Loucy (cell line): ENCODE results near the gene TXLNG.

ENCODE experiments used
- H2AFZ ChIP-seq: fragments of 200-600 bp; sonication (generic); 2 replicates; pipeline ENCODE4 v1.6.0; 2016; ENCODE audit warnings: antibody characterized with exemption, mild to moderate bottlenecking, low read length, moderate library complexity
- H3F3A ChIP-seq: fragments of 200-600 bp; 2 replicates; pipeline ENCODE4 v1.6.0; 2016; ENCODE audit warnings: antibody characterized with exemption, low read depth, mild to moderate bottlenecking
- H3K27me3 ChIP-seq: fragments of 200-600 bp; sonication (generic); 2 replicates; pipeline ENCODE4 v1.6.1; 2014; ENCODE audit warnings: low read length, mild to moderate bottlenecking; ENCODE audit not compliant: insufficient read depth, poor library complexity, severe bottlenecking
- H3K36me3 ChIP-seq: fragments of 200-600 bp; sonication (generic); 2 replicates; pipeline ENCODE4 v1.6.1; 2016; ENCODE audit warnings: low read length; ENCODE audit not compliant: insufficient read depth
- H3K4me1 ChIP-seq: fragments of 200-600 bp; sonication (generic); 2 replicates; pipeline ENCODE4 v1.5.1; 2014; ENCODE audit warnings: low read length, mild to moderate bottlenecking; ENCODE audit not compliant: insufficient read depth, poor library complexity, severe bottlenecking
- H3K4me2 ChIP-seq: fragments of 200-600 bp; sonication (generic); 2 replicates; pipeline ENCODE4 v1.6.0; 2014; ENCODE audit warnings: antibody characterized with exemption, low read length, low read depth, mild to moderate bottlenecking; ENCODE audit not compliant: poor library complexity, severe bottlenecking
- H3K4me3 ChIP-seq: fragments of 200-600 bp; sonication (generic); 2 replicates; pipeline ENCODE4 v1.5.1; 2014; ENCODE audit warnings: low read length, mild to moderate bottlenecking, mixed read lengths; ENCODE audit not compliant: poor library complexity, severe bottlenecking
- H3K79me2 ChIP-seq: fragments of 200-600 bp; sonication (generic); 2 replicates; pipeline ENCODE4 v1.6.1; 2014; ENCODE audit warnings: low read length; ENCODE audit not compliant: insufficient read depth
- H3K9ac ChIP-seq: fragments of 200-600 bp; sonication (generic); 2 replicates; pipeline ENCODE4 v1.6.0; 2014; ENCODE audit warnings: mild to moderate bottlenecking, low read depth, low read length, moderate library complexity; ENCODE audit not compliant: poor library complexity, severe bottlenecking
- H3K9me2 ChIP-seq: fragments of 200-600 bp; sonication (generic); replicated peaks from 2 replicates; pipeline ENCODE4 v1.6.1; 2016; ENCODE audit warnings: low read depth, low read length, mixed read lengths
- H3K9me3 ChIP-seq: fragments of 200-600 bp; sonication (generic); 2 replicates; pipeline ENCODE4 v1.6.1; 2014; ENCODE audit warnings: mild to moderate bottlenecking, antibody characterized with exemption, low read length, low read depth; ENCODE audit not compliant: insufficient read depth
- H4K20me1 ChIP-seq: fragments of 200-600 bp; sonication (generic); 2 replicates; pipeline ENCODE4 v1.6.0; 2014; ENCODE audit warnings: antibody characterized with exemption, low read length, mild to moderate bottlenecking; ENCODE audit not compliant: insufficient read depth, poor library complexity, severe bottlenecking
- EZH2phosphoT487 ChIP-seq: fragments of 200-600 bp; IDR thresholded peaks from 2 replicates; pipeline ENCODE4 v1.6.1; 2018; ENCODE audit warnings: antibody characterized with exemption, mild to moderate bottlenecking, moderate library complexity, borderline replicate concordance
- TF ChIP-seq, protein P1 (sequence below): fragments of 200-600 bp; sonication (generic); conservative IDR thresholded peaks from 2 replicates; pipeline ENCODE4 v1.5.1; 2014; ENCODE audit warnings: mild to moderate bottlenecking, antibody characterized with exemption, low read length

The TXLNG gene

GRCh38 chrX:16748425-16748824 is 37.8 kb upstream of the TXLNG start:
- Histone ChIP-seq H2AFZ (no peak overlapping the region), H3K79me2 (no peaks in the 10 kb centered on the region), H3K4me3 (no peak overlapping the region), H3K4me2 (no peak overlapping the region), H3F3A (no peaks in the 10 kb centered on the region), H4K20me1 (no peaks in the 10 kb centered on the region), H3K27me3 (no peaks in the 10 kb centered on the region), H3K36me3 (peaks cover 11% of the 10 kb centered on the region; the same call in 1 of the 2 replicates), H3K9me3 (no peaks in the 10 kb centered on the region), H3K9ac (no peak overlapping the region), H3K9me2 (no peaks in the 10 kb centered on the region), H3K4me1 (no peaks in the 10 kb centered on the region)
- TF ChIP-seq EZH2phosphoT487: no peak
- TF ChIP-seq, protein P1, sequence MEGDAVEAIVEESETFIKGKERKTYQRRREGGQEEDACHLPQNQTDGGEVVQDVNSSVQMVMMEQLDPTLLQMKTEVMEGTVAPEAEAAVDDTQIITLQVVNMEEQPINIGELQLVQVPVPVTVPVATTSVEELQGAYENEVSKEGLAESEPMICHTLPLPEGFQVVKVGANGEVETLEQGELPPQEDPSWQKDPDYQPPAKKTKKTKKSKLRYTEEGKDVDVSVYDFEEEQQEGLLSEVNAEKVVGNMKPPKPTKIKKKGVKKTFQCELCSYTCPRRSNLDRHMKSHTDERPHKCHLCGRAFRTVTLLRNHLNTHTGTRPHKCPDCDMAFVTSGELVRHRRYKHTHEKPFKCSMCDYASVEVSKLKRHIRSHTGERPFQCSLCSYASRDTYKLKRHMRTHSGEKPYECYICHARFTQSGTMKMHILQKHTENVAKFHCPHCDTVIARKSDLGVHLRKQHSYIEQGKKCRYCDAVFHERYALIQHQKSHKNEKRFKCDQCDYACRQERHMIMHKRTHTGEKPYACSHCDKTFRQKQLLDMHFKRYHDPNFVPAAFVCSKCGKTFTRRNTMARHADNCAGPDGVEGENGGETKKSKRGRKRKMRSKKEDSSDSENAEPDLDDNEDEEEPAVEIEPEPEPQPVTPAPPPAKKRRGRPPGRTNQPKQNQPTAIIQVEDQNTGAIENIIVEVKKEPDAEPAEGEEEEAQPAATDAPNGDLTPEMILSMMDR: no peak

DNA sequence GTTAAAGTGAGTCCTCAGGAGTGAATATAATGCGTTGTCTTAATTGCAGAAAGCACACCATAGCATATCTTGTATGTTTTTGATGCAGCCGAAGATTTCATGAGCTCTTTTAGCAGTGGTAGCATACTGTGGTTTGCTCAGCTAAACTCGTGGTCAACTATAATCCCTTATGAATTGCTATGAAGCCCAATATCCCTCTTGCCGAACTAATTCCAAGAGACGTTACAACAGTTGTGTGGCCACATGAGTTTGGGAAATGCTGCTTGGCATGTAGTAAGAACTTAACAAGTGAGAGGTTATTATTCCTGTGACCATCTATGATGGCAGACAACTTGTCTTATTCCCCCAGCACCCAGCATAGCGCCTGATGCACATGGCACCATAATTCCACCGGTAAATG is 36.1 kb upstream of the TXLNG start:
- no peak for TF ChIP-seq EZH2phosphoT487
- TF ChIP-seq, protein P1: no peak
- Histone ChIP-seq H3K4me2 (no peak overlapping the region), H3K9ac (no peak overlapping the region), H2AFZ (no peak overlapping the region), H4K20me1 (no peaks in the 10 kb centered on the region), H3K27me3 (no peaks in the 10 kb centered on the region), H3K79me2 (no peaks in the 10 kb centered on the region), H3K36me3 (peaks cover 6% of the 10 kb centered on the region; the same call in 1 of the 2 replicates), H3K4me3 (no peak overlapping the region), H3K4me1 (no peaks in the 10 kb centered on the region), H3K9me3 (no peaks in the 10 kb centered on the region), H3F3A (no peaks in the 10 kb centered on the region), H3K9me2 (no peaks in the 10 kb centered on the region)

DNA sequence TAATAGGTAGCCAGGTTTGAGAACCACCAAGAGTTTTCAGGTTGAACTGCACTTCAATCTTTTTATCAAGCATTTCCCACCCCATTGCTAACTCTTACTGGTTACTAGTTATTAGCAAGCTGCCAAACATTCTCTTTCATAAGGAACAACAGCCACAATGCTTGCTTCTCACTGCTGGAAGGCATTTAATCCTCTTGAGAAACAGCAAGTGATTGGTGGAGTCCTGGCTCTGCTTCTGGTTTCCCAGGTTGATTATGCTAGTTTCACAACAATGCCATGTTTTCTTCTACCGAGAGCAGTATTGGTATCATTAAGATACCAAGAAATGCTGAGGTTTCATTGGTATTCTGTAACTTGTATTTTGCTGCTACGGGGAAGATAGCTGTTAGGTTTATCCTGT is 32.2 kb upstream of the TXLNG start:
- H3K36me3 ChIP-seq: peaks cover 9% of the 10 kb centered on the region; the same call in 1 of the 2 replicates
- H3K79me2 ChIP-seq: no peaks in the 10 kb centered on the region

More for the DNA sequence above, 32.2 kb upstream of the TXLNG start:
- no peaks in the 10 kb centered on the region for H3K9me3 ChIP-seq
- H4K20me1 ChIP-seq: no peaks in the 10 kb centered on the region
- TF ChIP-seq, protein P1: no peak
- no peak for TF ChIP-seq EZH2phosphoT487
- no peak overlapping the region for H2AFZ ChIP-seq
- H3K4me2 ChIP-seq: no peak overlapping the region
- no peaks in the 10 kb centered on the region for H3K27me3 ChIP-seq
- no peak overlapping the region for H3K9ac ChIP-seq
- no peaks in the 10 kb centered on the region for H3F3A ChIP-seq
- H3K4me1 ChIP-seq: no peaks in the 10 kb centered on the region
- no peak overlapping the region for H3K4me3 ChIP-seq
- no peaks in the 10 kb centered on the region for H3K9me2 ChIP-seq
